SK-N-SH treated with all-trans-retinoic acid at 6 μM for 48 hours (cell line): ENCODE data around the gene TMEM18.

Experiments used
- ATAC-seq: fragments of 200-7000 bp; cut with Tn5 transposase; 3 replicates; pipeline ENCODE4 v1.9.1; 2020; ENCODE audit warnings: mild to moderate bottlenecking, moderate library complexity
- ARNTL ChIP-seq: fragments of 450-650 bp; formaldehyde crosslinking; IDR thresholded peaks from 2 replicates; pipeline ENCODE4 v1.5.0; 2020; ENCODE audit warnings: low read depth, mild to moderate bottlenecking, moderate library complexity, borderline replicate concordance
- BACH2 ChIP-seq: fragments of 250-450 bp; sonication (Bioruptor Pico); IDR thresholded peaks from 2 replicates; pipeline ENCODE4 v1.9.0; 2021; ENCODE audit warnings: mild to moderate bottlenecking, borderline replicate concordance
- CSDC2 ChIP-seq: fragments of 250-450 bp; sonication (Bioruptor Pico); IDR thresholded peaks from 2 replicates; pipeline ENCODE4 v1.5.0; 2020; ENCODE audit warnings: mild to moderate bottlenecking, moderate library complexity
- ESRRG ChIP-seq: fragments of 250-450 bp; sonication (Bioruptor Pico); IDR thresholded peaks from 2 replicates; pipeline ENCODE4 v1.6.1; 2021; ENCODE audit warnings: mild to moderate bottlenecking
- GLIS3 ChIP-seq: fragments of 250-450 bp; sonication (Bioruptor Pico); IDR thresholded peaks from 2 replicates; pipeline ENCODE4 v1.5.0; 2020; ENCODE audit warnings: mild to moderate bottlenecking, moderate library complexity
- OSR1 ChIP-seq: fragments of 250-450 bp; sonication (Bioruptor Pico); IDR thresholded peaks from 2 replicates; pipeline ENCODE4 v1.8.0; 2022; ENCODE audit warnings: moderate library complexity, mild to moderate bottlenecking, inconsistent platforms
- PPARA ChIP-seq: fragments of 250-450 bp; sonication (Bioruptor Pico); IDR thresholded peaks from 2 replicates; pipeline ENCODE4 v1.5.0; 2020; ENCODE audit warnings: mild to moderate bottlenecking, borderline replicate concordance
- RARB ChIP-seq: fragments of 250-450 bp; sonication (Bioruptor Pico); IDR thresholded peaks from 2 replicates; pipeline ENCODE4 v1.8.0; 2021; ENCODE audit warnings: mild to moderate bottlenecking, moderate library complexity
- SNAI2 ChIP-seq: fragments of 250-450 bp; sonication (Bioruptor Pico); IDR thresholded peaks from 2 replicates; pipeline ENCODE4 v1.5.0; 2020; ENCODE audit warnings: mild to moderate bottlenecking, moderate library complexity
- TCF4 ChIP-seq: fragments of 250-450 bp; sonication (Bioruptor Pico); IDR thresholded peaks from 2 replicates; pipeline ENCODE4 v1.8.0; 2021; ENCODE audit warnings: mild to moderate bottlenecking, moderate library complexity, borderline replicate concordance
- TOX ChIP-seq: fragments of 250-450 bp; sonication (Bioruptor Pico); IDR thresholded peaks from 2 replicates; pipeline ENCODE4 v1.8.0; 2021; ENCODE audit warnings: mild to moderate bottlenecking, moderate library complexity, borderline replicate concordance
- ZC3H10 ChIP-seq: fragments of 250-450 bp; sonication (Bioruptor Pico); IDR thresholded peaks from 2 replicates; pipeline ENCODE4 v1.5.1; 2021; ENCODE audit warnings: mild to moderate bottlenecking, moderate library complexity
- ZFP3 ChIP-seq: fragments of 250-450 bp; sonication (Bioruptor Pico); IDR thresholded peaks from 2 replicates; pipeline ENCODE4 v1.5.0; 2020; ENCODE audit warnings: mild to moderate bottlenecking, moderate library complexity
- ZFP30 ChIP-seq: fragments of 450-650 bp; formaldehyde crosslinking; IDR thresholded peaks from 2 replicates; pipeline ENCODE4 v1.5.0; 2022; ENCODE audit warnings: mild to moderate bottlenecking, moderate library complexity
- ZNF565 ChIP-seq: fragments of 450-650 bp; formaldehyde crosslinking; conservative IDR thresholded peaks from 2 replicates; pipeline ENCODE4 v1.5.0; 2020; ENCODE audit warnings: low read depth, mild to moderate bottlenecking, moderate library complexity
- ZNF70 ChIP-seq: fragments of 450-650 bp; formaldehyde crosslinking; IDR thresholded peaks from 2 replicates; pipeline ENCODE4 v1.5.0; 2020; ENCODE audit warnings: mild to moderate bottlenecking, moderate library complexity
- ZNF8 ChIP-seq: fragments of 450-650 bp; formaldehyde crosslinking; IDR thresholded peaks from 2 replicates; pipeline ENCODE4 v1.5.0; 2020; ENCODE audit warnings: mild to moderate bottlenecking, moderate library complexity
- TF ChIP-seq, protein P1 (sequence below): fragments of 250-450 bp; sonication (Bioruptor Pico); IDR thresholded peaks from 2 replicates; pipeline ENCODE4 v1.5.1; 2020; ENCODE audit warnings: low read depth, mild to moderate bottlenecking, moderate library complexity
- TF ChIP-seq, protein P2 (sequence below): fragments of 250-450 bp; sonication (Bioruptor Pico); IDR thresholded peaks from 2 replicates; pipeline ENCODE4 v1.8.0; 2021; ENCODE audit warnings: low read depth, mild to moderate bottlenecking, moderate library complexity, borderline replicate concordance
- TF ChIP-seq, protein P3 (sequence below): fragments of 250-450 bp; sonication (Bioruptor Pico); IDR thresholded peaks from 2 replicates; pipeline ENCODE4 v1.5.1; 2021; ENCODE audit warnings: mild to moderate bottlenecking, moderate library complexity
- TF ChIP-seq, protein P4 (sequence below): fragments of 250-450 bp; sonication (Bioruptor Pico); IDR thresholded peaks from 2 replicates; pipeline ENCODE4 v1.5.0; 2020; ENCODE audit warnings: mild to moderate bottlenecking, moderate library complexity

Gene TMEM18

DNA sequence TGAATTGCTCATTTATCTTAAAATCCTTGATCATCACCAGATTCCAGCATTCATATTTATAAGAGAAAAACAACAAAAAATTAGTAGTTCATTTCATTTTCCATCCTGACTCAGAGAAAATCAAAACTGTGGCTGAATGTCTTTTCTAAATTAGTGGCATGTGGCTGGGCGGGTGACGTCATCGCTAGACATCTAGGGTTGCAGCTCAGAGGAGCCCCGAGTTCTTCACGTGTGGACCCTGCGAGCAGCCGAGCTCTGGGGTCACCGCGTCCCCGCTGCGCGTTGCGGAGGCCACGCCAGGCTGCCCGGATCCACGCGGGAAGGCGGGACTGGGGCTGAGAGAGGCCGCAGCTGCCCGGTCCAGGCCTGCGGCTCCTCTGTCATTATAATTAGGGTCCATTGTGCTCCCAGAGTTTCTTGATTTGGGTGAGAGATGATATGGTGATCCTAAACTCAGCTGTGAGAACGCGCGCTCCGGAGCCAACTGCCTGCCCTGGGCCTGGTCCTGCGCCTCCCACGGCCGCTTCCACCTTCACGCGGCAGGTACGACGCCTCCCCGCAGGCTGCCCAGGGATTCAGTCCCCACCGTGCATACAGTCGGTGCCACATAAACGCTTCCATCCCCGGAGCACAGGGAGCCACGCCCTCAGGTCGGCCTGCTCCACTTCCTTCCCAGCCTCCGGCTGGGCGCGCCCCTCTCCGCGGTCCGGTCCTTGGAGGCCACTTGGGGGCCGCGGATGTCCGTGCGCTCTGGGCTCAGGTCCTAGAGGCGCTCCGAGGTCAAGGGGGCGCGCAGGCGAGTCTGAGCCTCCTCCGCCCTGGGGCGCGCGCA lies 56.5 kb downstream of the TMEM18 start:
- TF ChIP-seq ZFP3 (CRISPR knock-in tag) = no peak
- TF ChIP-seq ZNF565 (CRISPR knock-in tag) = no peak
- TF ChIP-seq RARB (CRISPR knock-in tag) = no peak
- TF ChIP-seq TCF4 (CRISPR knock-in tag) = no peak
- TF ChIP-seq, protein P1, sequence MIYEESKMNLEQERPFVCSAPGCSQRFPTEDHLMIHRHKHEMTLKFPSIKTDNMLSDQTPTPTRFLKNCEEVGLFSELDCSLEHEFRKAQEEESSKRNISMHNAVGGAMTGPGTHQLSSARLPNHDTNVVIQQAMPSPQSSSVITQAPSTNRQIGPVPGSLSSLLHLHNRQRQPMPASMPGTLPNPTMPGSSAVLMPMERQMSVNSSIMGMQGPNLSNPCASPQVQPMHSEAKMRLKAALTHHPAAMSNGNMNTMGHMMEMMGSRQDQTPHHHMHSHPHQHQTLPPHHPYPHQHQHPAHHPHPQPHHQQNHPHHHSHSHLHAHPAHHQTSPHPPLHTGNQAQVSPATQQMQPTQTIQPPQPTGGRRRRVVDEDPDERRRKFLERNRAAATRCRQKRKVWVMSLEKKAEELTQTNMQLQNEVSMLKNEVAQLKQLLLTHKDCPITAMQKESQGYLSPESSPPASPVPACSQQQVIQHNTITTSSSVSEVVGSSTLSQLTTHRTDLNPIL (CRISPR knock-in tag) = no peak
- TF ChIP-seq ZNF70 (CRISPR knock-in tag) = no peak
- no peak for TF ChIP-seq ZNF8 (CRISPR knock-in tag)
- TF ChIP-seq OSR1 (CRISPR knock-in tag) = no peak
- no peak for TF ChIP-seq SNAI2 (CRISPR knock-in tag)
- no peak for TF ChIP-seq TOX (CRISPR knock-in tag)
- no peak for TF ChIP-seq ESRRG (CRISPR knock-in tag)
- TF ChIP-seq PPARA (CRISPR knock-in tag) = no peak
- no peak for TF ChIP-seq ARNTL
- TF ChIP-seq, protein P2, sequence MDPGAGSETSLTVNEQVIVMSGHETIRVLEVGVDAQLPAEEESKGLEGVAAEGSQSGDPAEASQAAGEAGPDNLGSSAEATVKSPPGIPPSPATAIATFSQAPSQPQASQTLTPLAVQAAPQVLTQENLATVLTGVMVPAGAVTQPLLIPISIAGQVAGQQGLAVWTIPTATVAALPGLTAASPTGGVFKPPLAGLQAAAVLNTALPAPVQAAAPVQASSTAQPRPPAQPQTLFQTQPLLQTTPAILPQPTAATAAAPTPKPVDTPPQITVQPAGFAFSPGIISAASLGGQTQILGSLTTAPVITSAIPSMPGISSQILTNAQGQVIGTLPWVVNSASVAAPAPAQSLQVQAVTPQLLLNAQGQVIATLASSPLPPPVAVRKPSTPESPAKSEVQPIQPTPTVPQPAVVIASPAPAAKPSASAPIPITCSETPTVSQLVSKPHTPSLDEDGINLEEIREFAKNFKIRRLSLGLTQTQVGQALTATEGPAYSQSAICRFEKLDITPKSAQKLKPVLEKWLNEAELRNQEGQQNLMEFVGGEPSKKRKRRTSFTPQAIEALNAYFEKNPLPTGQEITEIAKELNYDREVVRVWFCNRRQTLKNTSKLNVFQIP (CRISPR knock-in tag) = no peak
- no peak for TF ChIP-seq ZFP30 (CRISPR knock-in tag)
- TF ChIP-seq ZC3H10 (CRISPR knock-in tag) = no peak
- TF ChIP-seq CSDC2 = no peak
- TF ChIP-seq GLIS3 = no peak
- no peak for TF ChIP-seq BACH2 (CRISPR knock-in tag)
- TF ChIP-seq, protein P3, sequence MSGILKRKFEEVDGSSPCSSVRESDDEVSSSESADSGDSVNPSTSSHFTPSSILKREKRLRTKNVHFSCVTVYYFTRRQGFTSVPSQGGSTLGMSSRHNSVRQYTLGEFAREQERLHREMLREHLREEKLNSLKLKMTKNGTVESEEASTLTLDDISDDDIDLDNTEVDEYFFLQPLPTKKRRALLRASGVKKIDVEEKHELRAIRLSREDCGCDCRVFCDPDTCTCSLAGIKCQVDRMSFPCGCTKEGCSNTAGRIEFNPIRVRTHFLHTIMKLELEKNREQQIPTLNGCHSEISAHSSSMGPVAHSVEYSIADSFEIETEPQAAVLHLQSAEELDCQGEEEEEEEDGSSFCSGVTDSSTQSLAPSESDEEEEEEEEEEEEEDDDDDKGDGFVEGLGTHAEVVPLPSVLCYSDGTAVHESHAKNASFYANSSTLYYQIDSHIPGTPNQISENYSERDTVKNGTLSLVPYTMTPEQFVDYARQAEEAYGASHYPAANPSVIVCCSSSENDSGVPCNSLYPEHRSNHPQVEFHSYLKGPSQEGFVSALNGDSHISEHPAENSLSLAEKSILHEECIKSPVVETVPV (CRISPR knock-in tag) = no peak
- no peak for ATAC-seq

DNA sequence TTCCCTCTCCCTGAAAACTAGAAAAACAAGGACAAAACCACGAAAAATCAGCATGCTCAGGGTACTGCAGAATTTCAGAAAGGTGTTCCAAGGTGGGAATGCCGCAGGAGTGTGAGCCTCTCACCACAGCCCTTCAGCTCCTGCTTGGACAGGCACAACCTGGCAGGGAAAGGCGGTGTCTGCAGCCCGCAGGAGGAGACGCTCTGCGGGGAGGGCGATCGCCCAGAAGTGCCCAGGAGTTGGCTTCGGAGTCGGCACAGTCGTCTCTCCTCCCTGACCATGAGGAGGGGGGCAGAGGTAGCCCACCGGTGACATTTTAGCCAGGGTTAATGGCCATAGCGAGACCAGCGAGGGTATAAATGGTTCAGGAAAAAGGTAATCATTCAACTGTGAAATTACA lies 57.2 kb downstream of the TMEM18 start:
- no peak for TF ChIP-seq ZFP30 (CRISPR knock-in tag)
- no peak for TF ChIP-seq ARNTL
- TF ChIP-seq CSDC2 = no peak
- no peak for TF ChIP-seq BACH2 (CRISPR knock-in tag)
- TF ChIP-seq, protein P1 (CRISPR knock-in tag) = no peak
- no peak for TF ChIP-seq ZNF8 (CRISPR knock-in tag)
- TF ChIP-seq TOX (CRISPR knock-in tag) = no peak
- no peak for TF ChIP-seq GLIS3
- no peak for TF ChIP-seq SNAI2 (CRISPR knock-in tag)
- TF ChIP-seq, protein P2 (CRISPR knock-in tag) = no peak
- TF ChIP-seq, protein P4, sequence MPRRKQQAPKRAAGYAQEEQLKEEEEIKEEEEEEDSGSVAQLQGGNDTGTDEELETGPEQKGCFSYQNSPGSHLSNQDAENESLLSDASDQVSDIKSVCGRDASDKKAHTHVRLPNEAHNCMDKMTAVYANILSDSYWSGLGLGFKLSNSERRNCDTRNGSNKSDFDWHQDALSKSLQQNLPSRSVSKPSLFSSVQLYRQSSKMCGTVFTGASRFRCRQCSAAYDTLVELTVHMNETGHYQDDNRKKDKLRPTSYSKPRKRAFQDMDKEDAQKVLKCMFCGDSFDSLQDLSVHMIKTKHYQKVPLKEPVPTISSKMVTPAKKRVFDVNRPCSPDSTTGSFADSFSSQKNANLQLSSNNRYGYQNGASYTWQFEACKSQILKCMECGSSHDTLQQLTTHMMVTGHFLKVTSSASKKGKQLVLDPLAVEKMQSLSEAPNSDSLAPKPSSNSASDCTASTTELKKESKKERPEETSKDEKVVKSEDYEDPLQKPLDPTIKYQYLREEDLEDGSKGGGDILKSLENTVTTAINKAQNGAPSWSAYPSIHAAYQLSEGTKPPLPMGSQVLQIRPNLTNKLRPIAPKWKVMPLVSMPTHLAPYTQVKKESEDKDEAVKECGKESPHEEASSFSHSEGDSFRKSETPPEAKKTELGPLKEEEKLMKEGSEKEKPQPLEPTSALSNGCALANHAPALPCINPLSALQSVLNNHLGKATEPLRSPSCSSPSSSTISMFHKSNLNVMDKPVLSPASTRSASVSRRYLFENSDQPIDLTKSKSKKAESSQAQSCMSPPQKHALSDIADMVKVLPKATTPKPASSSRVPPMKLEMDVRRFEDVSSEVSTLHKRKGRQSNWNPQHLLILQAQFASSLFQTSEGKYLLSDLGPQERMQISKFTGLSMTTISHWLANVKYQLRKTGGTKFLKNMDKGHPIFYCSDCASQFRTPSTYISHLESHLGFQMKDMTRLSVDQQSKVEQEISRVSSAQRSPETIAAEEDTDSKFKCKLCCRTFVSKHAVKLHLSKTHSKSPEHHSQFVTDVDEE (CRISPR knock-in tag) = no peak
- TF ChIP-seq ZC3H10 (CRISPR knock-in tag) = no peak
- no peak for TF ChIP-seq RARB (CRISPR knock-in tag)
- no peak for TF ChIP-seq ZNF70 (CRISPR knock-in tag)
- no peak for ATAC-seq
